Thyroid gland (tissue), 4 donors: ENCODE results near the gene RAPH1. TPM values are rescaled to one million over a fixed set of nuclear protein-coding genes. Genes with fewer than 3 reads are reported as not detected.

Source experiments
- DNase-seq, 2 donors: peaks; one replicate each; pipeline ENCODE4 v3.0.0-alpha.2; 2019
- H3K27ac ChIP-seq, 3 donors: fragments of 200-600 bp; sonication (generic); 1 replicate in 2 of 3; 2 replicates in 1 of 3; pipeline ENCODE4 v1.5.1; 2016 to 2019; ENCODE audit warnings: mild to moderate bottlenecking in 1 of 3, moderate library complexity in 1 of 3
- H3K27me3 ChIP-seq: fragments of 200-600 bp; sonication (generic); one replicate; pipeline ENCODE4 v1.5.1; 2019
- H3K36me3 ChIP-seq, 2 donors: fragments of 200-600 bp; sonication (generic); one replicate each; pipeline ENCODE4 v1.5.1; 2016 to 2019
- H3K4me1 ChIP-seq, 2 donors: fragments of 200-600 bp; sonication (generic); one replicate each; pipeline ENCODE4 v1.5.1; 2017 to 2019
- H3K4me3 ChIP-seq, 3 donors: fragments of 200-600 bp; sonication (generic); replicated peaks in 1 of 3; 1 replicate in 2 of 3; 2 replicates in 1 of 3; pipeline ENCODE4 v1.5.1; 2016; ENCODE audit warnings: mild to moderate bottlenecking in 1 of 3
- H3K9me3 ChIP-seq: fragments of 200-600 bp; sonication (generic); one replicate; pipeline ENCODE4 v1.5.1; 2017
- POLR2A ChIP-seq, 2 donors: fragments of 450-650 bp; IDR thresholded peaks; one replicate each; pipeline ENCODE4 v1.6.1; 2017; ENCODE audit warnings: antibody characterized with exemption in 2 of 2, mild to moderate bottlenecking in 2 of 2, moderate library complexity in 1 of 2
- WGBS, 2 donors: methylation state at CpG; one replicate each; pipeline ENCODE4 v1.1.5; 2017; 5-methylcytosine and 5-hydroxymethylcytosine counted together
- intact Hi-C: fragments of 100-400 bp; cut with DNase I; formaldehyde crosslinking; loops from one replicate; pipeline ENCODE4 v1.15.1; 2023
- total RNA-seq, 4 donors: library from RNA; depleted of rRNA; stranded (reverse); fragments of >200 nt; gene quantifications; one replicate each; pipeline ENCODE4 v1.2.3, GENCODE V29; 2016
- TF ChIP-seq, protein P1 (sequence below), 6 experiments: fragments of 200-600 bp in 3 of 6; fragments of 450-650 bp in 3 of 6; sonication (generic) in 3 of 6; IDR thresholded peaks; one replicate each; pipeline ENCODE4 v1.5.1; 2016 to 2019; ENCODE audit warnings: antibody characterized with exemption in 6 of 6, mild to moderate bottlenecking in 2 of 6, inconsistent platforms in 1 of 6, moderate library complexity in 1 of 6

RAPH1 gene
- total RNA-seq, 4 donors from 2014 or later, result 67.3 to 187 (median 99.4) TPM

DNA sequence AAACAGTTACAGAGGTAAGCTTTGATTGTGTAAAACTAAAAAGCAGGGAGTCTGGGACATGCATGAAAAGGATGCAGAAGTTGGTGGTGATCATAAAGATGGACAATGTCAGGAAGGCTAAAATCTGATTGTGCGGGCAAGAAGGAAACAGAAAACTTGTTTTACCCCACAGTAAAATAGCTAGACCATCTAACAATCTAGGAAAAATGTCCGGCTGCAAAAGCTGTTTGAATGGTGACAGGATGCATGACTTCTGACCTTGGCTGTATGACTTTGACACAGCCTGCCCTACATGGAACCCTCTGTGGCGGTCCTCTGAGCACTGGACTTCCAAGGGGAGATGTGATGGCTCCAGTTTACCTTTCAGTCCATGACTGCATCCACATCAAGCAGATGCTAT is 93.6 kb downstream of the RAPH1 start:
- 86 to 96% methylated on average over 3 of the region's 3 CpGs for WGBS, 2 donors

GRCh38 chr2:203440671-203441070 is 94.4 kb downstream of the RAPH1 start:
- H3K9me3 ChIP-seq, result no peaks in the 10 kb centered on the region
- DNase-seq, result no peak
- no peak overlapping the region for H3K27ac ChIP-seq
- H3K36me3 ChIP-seq, result peaks cover 52 to 54% of the 10 kb centered on the region in 2 donors
- H3K4me1 ChIP-seq, result no peaks in the 10 kb centered on the region
- WGBS, 2 donors, result 85 to 88% methylated on average over 4 of the region's 4 CpGs
- no peaks in the 10 kb centered on the region for H3K27me3 ChIP-seq
- intact Hi-C loops, result loop anchor here (10.0 kb wide), 1 partner anchor 196 kb away; no protein-coding TSS in a partner anchor
- no peak for TF ChIP-seq POLR2A (IDR thresholded peaks at IDR 0.05)
- TF ChIP-seq, protein P1, sequence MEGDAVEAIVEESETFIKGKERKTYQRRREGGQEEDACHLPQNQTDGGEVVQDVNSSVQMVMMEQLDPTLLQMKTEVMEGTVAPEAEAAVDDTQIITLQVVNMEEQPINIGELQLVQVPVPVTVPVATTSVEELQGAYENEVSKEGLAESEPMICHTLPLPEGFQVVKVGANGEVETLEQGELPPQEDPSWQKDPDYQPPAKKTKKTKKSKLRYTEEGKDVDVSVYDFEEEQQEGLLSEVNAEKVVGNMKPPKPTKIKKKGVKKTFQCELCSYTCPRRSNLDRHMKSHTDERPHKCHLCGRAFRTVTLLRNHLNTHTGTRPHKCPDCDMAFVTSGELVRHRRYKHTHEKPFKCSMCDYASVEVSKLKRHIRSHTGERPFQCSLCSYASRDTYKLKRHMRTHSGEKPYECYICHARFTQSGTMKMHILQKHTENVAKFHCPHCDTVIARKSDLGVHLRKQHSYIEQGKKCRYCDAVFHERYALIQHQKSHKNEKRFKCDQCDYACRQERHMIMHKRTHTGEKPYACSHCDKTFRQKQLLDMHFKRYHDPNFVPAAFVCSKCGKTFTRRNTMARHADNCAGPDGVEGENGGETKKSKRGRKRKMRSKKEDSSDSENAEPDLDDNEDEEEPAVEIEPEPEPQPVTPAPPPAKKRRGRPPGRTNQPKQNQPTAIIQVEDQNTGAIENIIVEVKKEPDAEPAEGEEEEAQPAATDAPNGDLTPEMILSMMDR (IDR thresholded peaks at IDR 0.05), result no peak
- H3K4me3 ChIP-seq, result no peak overlapping the region

More for the DNA sequence above, 93.6 kb downstream of the RAPH1 start:
- Histone ChIP-seq H3K27ac (no peak overlapping the region), H3K27me3 (no peaks in the 10 kb centered on the region), H3K4me1 (no peaks in the 10 kb centered on the region), H3K36me3 (peaks cover 59 to 62% of the 10 kb centered on the region in 2 donors), H3K9me3 (no peaks in the 10 kb centered on the region), H3K4me3 (no peak overlapping the region)
- no peak for DNase-seq
- no peak for TF ChIP-seq POLR2A (IDR thresholded peaks at IDR 0.05)
- TF ChIP-seq, protein P1 (IDR thresholded peaks at IDR 0.05), result no peak
- intact Hi-C loops, result loop anchor here (10.0 kb wide), 1 partner anchor 197 kb away; no protein-coding TSS in a partner anchor

- H3K36me3 ChIP-seq, result peaks cover 34 to 42% of the 10 kb centered on the region in 2 donors
Measured at GRCh38 chr2:203438528-203438927, 96.6 kb downstream of the RAPH1 start.

DNA sequence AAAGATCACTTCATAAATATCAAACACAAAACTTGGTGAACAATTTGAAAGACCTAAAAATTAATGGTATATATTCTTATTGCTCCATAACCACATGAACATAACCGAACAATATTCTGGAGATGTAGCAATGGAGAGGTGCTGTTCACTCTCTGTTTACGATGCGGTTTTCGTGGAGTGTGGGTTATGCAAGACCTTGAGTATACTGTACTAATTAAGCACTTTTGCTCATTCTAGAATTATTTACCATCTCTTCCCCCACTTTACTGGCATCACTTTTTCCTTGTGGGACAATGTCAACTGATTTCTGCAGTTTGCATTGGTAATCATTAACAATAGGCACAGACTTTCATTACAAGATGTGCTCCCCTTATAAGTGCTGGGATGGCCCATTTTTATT is 97.6 kb downstream of the RAPH1 start:
- Histone ChIP-seq H3K27me3 (no peaks in the 10 kb centered on the region), H3K4me1 (peaks cover 3 to 4% of the 10 kb centered on the region in 2 donors), H3K9me3 (no peaks in the 10 kb centered on the region), H3K4me3 (no peak overlapping the region), H3K36me3 (peaks cover 29 to 31% of the 10 kb centered on the region in 2 donors), H3K27ac (no peak overlapping the region)
- DNase-seq, result no peak
- intact Hi-C loops, result no loop called here
- TF ChIP-seq, protein P1 (IDR thresholded peaks at IDR 0.05), result no peak
- no peak for TF ChIP-seq POLR2A (IDR thresholded peaks at IDR 0.05)
- WGBS, 2 donors, result 94 to 95% methylated on average over 4 of the region's 4 CpGs

More at GRCh38 chr2:203438528-203438927, 96.6 kb downstream of the RAPH1 start:
- no peaks in the 10 kb centered on the region for H3K9me3 ChIP-seq
- no peak overlapping the region for H3K4me3 ChIP-seq
- no peaks in the 10 kb centered on the region for H3K27me3 ChIP-seq
- no peak overlapping the region for H3K27ac ChIP-seq
- H3K4me1 ChIP-seq, result no peaks in the 10 kb centered on the region
- intact Hi-C loops, result no loop called here
- DNase-seq, result no peak
- TF ChIP-seq POLR2A (IDR thresholded peaks at IDR 0.05), result no peak
- TF ChIP-seq, protein P1 (IDR thresholded peaks at IDR 0.05), result no peak
- 79 to 83% methylated on average over 2 of the region's 2 CpGs for WGBS, 2 donors

GRCh38 chr2:203436496-203436895 is 98.6 kb downstream of the RAPH1 start:
- TF ChIP-seq, protein P1 (IDR thresholded peaks at IDR 0.05), result no peak
- no peak for TF ChIP-seq POLR2A (IDR thresholded peaks at IDR 0.05)
- Histone ChIP-seq H3K36me3 (peaks cover 18 to 21% of the 10 kb centered on the region in 2 donors), H3K27ac (no peak overlapping the region), H3K27me3 (no peaks in the 10 kb centered on the region), H3K4me3 (no peak overlapping the region), H3K4me1 (peaks cover 3 to 4% of the 10 kb centered on the region in 2 donors), H3K9me3 (no peaks in the 10 kb centered on the region)
- DNase-seq, result no peak
- intact Hi-C loops, result no loop called here
- 78 to 87% methylated on average over 2 of the region's 2 CpGs for WGBS, 2 donors
